GM21367 (cell line): ENCODE results near the gene MTURN.
"Not testable (repeated sequence)": the region's sequence is repeated elsewhere in the genome, so short reads cannot be mapped to it uniquely, and the experiment has no call there.

ENCODE experiments used
- ATAC-seq: cut with Tn5 transposase; IDR thresholded peaks from one replicate; pipeline ENCODE4 v1.9.1; 2021; ENCODE audit not compliant: unreplicated experiment

MTURN gene

DNA sequence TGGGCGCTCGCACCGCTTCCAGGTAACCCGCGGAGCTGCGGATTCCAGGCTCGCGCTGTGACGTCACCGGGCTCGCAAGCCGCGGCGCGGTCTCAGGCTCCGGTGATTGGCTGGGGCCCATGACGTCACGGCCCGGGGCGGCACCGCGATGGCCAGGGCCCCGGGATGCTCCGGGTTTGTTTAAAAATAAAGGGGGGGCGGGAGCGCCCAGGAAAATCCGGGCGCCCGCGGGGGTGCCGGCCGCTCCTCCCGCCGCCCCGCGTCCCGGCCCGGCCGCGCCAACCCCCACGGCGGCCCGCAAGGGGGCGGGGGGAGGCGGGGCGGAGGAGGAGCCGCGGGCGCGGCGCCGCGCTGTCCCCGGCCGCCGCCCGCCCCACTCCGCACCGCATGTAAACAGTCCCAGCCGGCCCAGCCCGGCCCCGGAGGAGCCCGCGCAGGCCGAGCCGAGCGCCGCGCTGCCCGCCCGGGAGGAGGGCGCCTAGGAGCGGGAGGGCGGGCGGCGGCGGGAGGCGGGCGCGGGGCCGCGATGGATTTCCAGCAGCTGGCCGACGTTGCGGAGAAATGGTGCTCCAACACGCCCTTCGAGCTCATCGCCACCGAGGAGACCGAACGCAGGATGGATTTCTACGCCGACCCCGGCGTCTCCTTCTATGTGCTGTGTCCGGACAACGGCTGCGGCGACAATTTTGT is at the start of gene MTURN:
TSS of gene MTURN (plus strand) at position 376 of the 690 bp plus-strand sequence. CDS start at position 527, 151 bp downstream.
- peak; percentile 78 for ATAC-seq

DNA sequence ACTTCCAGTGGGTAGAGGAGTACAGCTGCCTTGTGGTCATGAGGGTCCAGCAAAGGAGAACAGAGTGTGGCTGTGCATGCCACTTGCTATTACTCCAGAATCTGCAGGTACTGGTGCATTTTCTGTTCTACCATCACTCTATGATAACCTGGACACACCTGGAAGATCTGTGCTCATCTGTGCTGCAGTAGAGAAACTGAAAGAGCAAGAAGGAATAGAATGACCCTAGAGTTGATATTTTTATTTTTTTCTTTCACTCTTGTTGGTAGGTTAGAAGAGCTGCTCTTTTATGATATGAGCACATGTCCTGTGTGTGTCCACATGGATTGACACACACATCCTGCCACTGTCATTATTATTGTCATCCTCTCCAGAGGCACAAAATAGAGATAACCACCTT is 48.3 kb upstream of the MTURN start:
- ATAC-seq, result no peak

DNA sequence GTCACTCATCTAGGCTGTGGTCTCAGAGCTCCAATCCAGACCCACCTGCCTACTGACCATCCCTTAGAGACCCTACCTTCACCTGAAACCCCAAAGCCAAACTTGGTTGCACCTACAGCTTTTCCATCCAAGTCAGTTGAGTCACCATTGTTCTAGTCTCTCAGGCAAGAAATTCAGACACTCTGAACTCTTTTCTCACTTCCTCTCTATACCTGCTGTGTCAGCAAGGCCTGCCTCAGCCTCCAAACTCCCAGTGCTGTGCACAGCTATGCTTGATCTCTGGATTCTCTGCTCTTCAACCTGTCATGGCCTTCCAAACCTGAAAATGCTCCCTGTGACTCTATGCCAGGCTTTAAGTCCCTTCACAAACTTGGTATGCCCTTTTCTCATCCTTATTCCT is 47.4 kb upstream of the MTURN start:
- ATAC-seq, result no peak

DNA sequence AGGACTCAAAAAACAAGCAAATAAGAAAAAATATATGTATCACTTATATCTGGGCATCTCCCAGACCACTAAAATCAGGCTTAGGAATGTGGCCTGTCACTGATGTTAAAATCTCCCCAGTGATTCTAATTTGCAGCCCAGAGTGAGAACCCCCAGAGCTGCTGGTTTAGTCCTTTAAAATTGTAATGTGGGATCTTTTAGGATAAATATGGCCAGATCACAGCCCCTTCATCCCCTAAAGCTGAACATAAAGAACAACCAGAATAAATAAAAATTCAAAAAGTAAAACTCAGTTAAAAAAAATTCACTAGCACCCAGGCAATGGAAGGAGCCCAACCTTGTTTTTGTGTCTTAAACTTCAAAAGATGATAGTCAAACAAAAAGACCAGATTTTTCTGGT is 46.4 kb upstream of the MTURN start:
- ATAC-seq, result no peak

DNA sequence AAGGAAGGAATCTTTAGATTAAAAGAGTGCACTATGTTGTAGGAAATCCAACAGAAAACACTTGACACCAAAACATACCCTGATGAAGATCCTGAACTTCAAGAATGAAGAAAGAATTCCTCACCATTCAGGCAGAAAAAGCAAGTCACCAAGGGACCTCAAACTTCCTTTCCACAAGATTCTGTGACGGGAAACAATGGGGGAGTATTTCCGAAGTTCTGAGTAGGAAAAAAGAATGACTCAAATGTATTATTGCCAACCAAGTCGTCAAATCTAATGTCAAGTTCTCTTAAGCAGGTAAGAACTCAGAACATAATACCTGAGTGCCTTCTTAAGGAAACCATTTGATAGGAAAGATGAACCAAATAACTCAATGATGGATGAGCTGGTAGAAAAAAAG is 44.7 kb upstream of the MTURN start:
- ATAC-seq, result no peak

DNA sequence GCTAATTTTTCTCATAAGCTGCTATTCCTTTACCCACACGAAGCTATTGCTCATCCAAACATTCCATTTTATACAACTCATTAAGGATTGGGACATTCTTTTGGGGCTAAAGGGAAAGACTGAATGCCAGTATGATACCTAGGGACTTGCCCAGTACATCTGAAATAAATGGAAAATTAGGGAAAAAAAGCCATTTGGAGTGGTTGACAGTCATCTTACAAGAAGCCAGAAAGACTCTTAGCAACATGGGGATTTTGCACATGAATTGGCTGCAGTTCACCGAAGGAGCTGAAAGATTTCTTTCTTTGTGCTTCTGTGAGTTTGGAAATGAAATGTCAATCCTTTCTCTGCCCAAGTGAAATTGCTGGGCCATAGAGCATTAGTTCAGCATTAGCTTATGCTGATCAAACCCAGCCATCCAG is 43.3 kb upstream of the MTURN start:
- no peak for ATAC-seq

DNA sequence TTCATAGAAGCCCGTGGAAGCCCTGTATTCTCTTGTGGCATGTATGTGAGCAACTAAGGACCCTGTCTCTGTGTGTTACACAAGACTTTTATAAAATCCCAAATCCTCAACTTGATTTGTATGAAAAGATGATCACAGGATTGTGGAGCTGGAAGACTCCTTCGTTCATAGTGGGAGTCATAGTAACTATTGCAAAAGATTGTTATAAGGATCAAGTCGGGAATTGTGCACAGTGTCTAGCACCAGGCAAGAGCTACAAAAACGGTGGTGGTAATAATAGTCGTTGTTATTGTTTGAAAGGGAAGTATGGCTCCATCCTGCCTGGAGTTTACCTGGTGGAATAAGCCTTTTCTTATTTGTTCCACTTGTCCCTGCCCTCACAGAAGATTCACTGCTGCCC is 42.8 kb upstream of the MTURN start:
- ATAC-seq, result no peak

DNA sequence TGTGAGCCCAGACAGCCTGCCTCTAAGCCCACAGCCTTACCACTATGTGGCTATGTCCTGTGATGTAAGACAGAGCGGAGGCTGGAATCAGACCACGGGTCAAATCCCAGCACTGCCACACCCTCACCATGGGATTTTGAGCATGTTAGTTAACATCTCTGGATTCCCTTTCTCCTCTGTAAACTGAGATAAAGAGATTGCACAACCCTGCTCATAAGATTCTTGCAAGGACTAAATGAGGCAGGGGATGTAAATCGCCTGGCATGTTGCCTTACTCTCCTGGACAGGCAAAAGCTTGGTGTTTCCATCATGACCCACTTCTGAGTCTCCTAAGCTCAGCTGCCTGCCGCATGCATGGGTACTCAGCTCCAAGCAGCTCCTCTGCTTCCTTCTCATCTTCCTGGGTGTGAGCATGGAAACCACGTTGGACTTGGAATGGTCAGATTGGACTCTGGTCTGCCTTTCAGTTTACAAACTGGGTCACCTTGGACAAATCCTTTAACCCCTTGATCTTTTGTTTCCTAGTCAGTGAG is 41.3 kb upstream of the MTURN start:
- no peak for ATAC-seq

DNA sequence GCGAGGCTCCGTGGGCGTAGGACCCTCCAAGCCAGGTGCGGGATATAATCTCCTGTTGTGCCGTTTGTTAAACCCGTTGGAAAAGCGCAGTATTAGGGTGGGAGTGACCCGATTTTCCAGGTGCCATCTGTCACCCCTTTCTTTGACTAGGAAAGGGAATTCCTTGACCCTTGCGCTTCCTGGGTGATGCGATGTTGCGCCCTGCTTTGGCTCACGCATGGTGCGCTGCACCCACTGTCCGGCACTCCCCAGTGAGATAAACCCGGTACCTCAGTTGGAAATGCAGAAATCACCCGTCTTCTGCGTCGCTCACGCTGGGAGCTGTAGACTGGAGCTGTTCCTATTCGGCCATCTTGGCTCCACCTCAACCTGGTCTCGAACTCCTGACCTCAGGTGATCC is 36.2 kb upstream of the MTURN start:
- not testable (repeated sequence) for ATAC-seq

DNA sequence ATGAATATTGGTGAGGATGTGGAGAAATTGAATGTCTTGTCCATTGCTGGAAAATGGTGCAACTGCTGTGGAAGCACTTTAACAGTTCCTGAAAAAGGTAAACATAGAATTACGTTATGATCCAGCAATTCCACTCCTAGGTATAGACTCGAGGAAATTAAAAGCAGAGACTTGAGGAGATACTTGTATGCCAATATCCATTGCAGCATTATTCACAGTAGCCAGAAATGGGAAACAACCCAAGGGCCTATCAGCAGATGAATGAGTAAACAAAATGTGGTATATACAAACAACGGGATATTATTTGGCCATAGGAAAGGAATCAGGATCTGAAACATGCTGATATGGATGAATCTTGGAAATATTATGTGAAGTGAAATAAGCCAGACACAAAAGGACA is 32.5 kb upstream of the MTURN start:
- no peak for ATAC-seq

DNA sequence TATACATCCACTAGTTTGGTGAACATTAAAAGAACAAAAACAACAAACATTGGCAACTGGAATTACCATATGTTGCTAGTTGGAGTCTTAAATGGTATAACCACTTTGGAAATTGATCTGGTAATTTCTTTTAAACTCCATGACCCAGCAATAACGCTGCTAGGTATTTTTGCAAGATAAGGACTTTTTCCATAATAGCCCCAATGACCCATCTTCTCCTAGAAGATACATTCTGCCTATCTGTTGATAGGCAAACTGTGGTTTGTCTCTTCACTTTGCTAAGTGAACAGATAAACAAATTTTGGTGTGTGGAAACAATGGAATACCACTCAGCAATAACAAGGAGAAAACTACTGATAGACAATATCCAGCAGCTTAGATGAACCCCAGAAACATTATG is 30.6 kb upstream of the MTURN start:
- no peak for ATAC-seq

DNA sequence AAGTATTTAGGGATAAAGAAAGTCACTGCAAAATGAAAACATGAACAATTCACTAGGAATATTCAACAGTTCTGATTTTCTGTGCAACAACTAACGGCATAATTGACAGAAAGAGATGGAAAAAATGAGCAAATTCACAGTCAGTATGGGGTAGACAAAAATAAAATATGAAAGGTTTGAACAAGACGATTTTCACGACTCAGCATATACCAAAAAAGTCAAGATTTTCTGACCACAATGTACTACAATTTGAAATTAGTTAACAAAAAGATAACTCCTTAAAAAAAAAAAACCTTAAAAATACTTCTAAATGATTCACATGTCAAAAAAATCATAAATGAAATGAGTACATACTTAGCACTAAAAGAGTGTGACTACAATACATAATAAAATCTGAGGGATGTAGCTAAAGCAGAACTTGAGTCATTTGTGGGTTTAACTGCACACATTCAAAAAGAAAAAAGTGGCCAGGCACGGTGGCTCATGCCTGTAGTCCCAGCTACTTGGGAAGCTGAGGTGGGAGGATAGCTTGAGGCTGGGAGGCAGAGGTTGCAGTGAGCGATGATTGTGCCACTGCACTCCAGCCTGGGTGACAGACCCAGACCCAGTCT is 22.6 kb upstream of the MTURN start:
- no peak for ATAC-seq

DNA sequence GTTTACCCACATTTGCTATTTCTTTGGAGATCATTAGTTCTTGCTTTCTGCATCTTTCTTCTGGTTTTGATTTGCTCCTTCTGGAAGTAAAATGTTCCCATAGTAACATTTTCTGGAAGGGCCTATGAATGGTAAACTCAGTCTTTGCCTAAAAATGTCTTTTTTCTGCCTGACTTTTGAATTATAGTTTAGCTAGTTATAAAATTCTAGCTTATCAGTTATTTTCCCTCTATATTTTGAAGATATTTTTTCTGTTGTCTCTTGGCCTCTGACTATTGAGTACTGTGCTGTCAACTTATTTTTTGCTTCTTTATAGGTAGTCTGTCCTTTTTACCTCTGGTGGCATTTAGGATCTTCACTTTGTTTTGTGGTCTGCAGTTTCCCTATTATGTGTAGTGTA is 21.6 kb upstream of the MTURN start:
- no peak for ATAC-seq

DNA sequence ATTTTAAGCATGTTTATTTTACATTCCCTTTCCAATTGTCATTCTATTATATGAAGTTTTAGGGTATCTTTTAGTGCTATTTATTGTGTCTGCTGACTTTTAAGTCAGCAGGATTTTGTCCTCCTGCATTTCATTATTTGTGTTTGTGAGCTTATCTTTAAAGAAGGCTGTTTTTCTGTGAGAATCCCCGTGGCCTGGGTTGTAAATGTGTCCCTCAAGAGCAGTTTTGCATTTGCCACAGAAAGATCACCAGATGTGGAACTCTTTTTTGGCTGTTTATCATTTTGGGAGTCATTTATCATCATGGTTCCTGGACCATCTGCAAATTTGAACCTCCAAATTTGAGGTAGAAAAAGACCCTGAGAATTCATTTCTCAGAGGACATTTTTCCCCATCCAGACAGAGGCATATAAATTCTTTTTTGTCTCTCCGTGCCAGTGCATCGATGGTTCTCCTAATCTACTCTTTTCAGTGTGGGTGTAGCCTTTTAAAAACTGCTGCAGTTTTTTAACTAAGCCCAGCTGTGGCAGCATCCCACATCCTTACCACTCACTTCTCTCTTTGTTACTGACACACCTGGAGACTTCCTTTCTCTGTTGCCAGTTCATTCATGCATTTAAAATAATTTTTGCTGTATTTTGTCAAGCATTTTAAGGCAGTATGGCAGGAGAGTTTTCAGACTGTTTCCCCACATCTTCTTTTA is 20.1 kb upstream of the MTURN start:
- no peak for ATAC-seq

DNA sequence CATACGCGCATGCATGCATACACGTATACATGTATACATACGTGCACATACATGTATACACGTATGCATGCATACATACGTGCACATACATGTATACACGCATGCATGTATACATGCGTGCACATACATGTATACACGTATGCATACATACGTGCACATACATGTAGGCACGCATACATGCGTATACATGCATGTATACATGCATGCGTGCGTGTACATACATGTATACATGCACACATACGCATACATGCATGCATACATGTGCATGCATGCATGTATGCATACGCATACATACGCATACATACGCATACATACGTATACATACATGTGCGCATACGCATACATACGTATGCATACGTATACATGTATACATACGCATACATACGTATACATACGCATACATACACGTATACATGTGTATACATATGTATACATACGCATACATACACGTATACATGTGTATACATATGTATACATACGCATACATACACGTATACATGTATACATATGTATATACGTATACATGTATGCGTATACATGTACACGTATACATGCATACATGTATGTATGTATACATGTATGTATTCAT is 19.0 kb upstream of the MTURN start:
- ATAC-seq, result no peak

DNA sequence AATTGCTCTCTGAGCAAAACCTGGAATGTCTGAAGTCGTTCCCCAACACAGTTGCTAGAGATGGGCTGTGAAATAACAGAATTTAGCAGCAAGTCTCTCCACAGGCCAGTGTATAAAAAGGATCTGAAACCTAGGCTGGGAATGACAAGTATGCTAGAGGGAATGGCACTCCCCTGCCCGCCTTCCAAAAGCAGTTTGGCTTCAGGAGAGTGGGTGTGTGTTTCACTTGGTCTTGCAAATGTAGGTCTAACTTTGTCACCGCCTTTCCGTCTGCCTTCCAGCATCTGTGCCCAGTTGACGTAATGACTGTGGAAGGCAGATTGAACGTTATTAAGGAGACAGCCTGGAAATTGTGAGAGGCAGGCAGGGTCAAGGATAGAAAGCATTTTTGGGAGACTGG is 18.0 kb upstream of the MTURN start:
- ATAC-seq, result no peak

DNA sequence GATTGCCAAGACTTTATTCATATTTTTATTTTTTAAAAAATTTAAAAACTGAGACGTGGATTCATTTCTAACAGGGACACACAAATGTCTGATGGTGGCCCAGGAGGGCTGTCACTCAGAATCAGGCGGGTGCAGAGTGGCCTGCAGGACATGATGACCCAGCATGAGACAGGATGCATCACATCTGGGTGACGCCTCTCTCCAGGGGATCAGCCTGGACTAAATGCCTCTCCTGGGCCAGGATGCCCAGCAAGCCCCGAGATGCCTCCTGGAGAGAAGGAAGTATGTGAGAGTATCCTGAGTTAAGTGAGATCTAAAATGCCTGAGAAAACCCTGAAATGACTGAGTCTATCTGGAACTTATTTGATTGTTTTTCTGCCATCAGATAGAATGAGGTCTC is 16.9 kb upstream of the MTURN start:
- ATAC-seq, result no peak

DNA sequence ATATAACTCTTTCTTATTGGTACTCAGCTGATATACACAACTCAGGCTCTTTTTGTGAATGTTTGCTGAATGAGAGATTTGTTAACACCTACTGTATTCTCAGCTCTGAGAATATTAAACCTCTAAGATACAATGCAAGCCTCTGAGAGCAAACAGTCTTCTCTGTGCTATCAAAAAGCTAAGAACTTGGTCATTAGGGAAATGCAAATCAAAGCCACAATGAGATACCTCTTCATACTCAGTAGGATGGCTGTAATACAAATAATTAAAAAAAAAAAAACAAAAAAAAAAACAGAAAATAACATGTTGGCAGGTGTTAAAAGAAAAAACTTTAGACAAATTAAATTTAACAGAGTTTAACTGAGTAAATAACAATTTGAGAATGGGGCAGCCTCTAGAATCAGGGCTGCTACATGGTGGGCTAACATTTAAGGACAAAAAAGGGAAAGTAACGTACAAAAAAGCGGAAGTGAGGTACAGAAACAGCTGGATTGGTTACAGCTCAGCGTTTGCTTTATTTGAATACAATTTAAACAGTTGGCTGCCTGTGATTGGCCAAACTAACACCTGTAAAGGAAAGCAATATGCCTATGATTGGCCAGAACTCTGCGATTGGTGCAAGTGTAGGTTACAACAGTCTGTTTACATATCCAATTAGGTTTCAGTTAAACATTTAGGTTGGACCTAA is 14.8 kb upstream of the MTURN start:
- no peak for ATAC-seq

DNA sequence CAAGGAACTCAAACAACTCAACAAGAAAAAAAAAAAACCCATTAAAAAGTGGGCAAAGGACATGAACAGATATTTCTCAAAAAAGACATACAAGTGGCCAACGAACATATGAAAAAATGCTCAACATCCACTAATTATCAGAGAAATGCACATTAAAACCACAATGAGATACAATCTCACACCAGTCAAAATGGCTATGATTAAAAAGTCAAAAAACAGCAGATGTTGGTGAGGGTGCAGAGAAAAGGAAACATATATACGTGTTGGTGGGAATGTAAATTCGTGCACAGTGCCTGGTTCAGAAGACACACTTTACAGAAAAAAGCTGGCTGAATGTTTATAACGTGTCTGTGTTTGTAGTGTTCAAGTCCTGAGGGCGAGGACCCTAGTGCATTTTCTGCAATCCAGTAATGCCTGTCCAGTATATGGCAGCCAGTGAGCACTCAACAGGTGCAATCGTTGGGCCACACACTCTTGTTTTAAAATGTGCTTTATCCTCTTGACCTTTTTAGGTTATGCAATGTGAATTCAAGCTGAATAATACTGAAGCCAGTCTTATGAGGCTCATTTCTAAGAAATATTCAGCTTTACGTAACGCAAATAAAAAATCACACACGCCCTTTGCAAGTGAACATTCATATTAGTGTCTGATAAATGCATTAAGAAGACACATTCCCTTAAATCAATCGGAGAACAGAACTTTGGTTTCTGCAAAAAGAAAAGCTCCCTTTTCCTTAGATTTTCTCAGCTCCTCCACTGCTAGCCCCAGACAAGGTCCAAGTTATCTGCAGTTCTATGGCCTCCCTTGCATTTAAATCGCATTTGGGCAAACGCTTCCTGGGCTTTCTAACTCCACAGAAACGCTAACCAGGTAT is 813 bp upstream of the MTURN start:
- no peak for ATAC-seq
